ENCODE results near the gene TLCD3A. TPM values are rescaled to one million over a fixed set of nuclear protein-coding genes. Genes with fewer than 3 reads are reported as not detected.

TLCD3A gene
- total and polyA plus RNA-seq, 2 of the 4 experiments (the other 2 are of a cell fraction) = 15.2 to 35.0 TPM

- no peaks in the 10 kb centered on the region for H3K9me3 ChIP-seq (ENCODE audit: control insufficient read depth, insufficient read depth, low read length)
- H2AFZ ChIP-seq (replicated peaks; ENCODE audit: low read length, poor library complexity) = no peak overlapping the region
- H3K4me1 ChIP-seq (ENCODE audit: control insufficient read depth, insufficient read depth, low read length) = peaks cover 7% of the 10 kb centered on the region
- no peak overlapping the region for H2BK20ac ChIP-seq (ENCODE audit: low read depth, low read length)
- H2BK15ac ChIP-seq (ENCODE audit: low read depth, low read length) = no peak overlapping the region
- no peak overlapping the region for H3K18ac ChIP-seq (ENCODE audit: low read depth, low read length)
- POLR2A ChIA-PET (ENCODE audit: unreplicated experiment) = no interaction called here
- CTCF ChIA-PET = no interaction called here
- H4K20me1 ChIP-seq (ENCODE audit: insufficient read depth, low read length) = peaks cover 4% of the 10 kb centered on the region; the same call in 1 of the 2 replicates
- TF ChIP-seq RFX5 (IDR thresholded peaks at IDR 0.05; ENCODE audit: low read depth, low read length) (no peak), ELK1 (IDR thresholded peaks at IDR 0.05; ENCODE audit: borderline replicate concordance, low read depth, low read length) (no peak), NFE2L2 (IDR thresholded peaks at IDR 0.05; ENCODE audit: low read depth, low read length) (no peak), CTCF (conservative IDR thresholded peaks at IDR 0.05; ENCODE audit: low read depth, low read length) (no peak), BHLHE40 (IDR thresholded peaks at IDR 0.05; ENCODE audit: low read depth, low read length) (no peak), CHD1 (IDR thresholded peaks at IDR 0.05; ENCODE audit: low read depth, low read length) (no peak), MAZ (IDR thresholded peaks at IDR 0.05; ENCODE audit: borderline replicate concordance, low read depth, low read length) (no peak), USF2 (IDR thresholded peaks at IDR 0.05; ENCODE audit: low read depth, low read length) (no peak), FOS (IDR thresholded peaks at IDR 0.05; ENCODE audit: low read depth, low read length) (no peak), MAFK (IDR thresholded peaks at IDR 0.05; ENCODE audit: low read depth, low read length) (no peak), SMC3 (IDR thresholded peaks at IDR 0.05; ENCODE audit: low read depth, low read length) (no peak), RAD21 (IDR thresholded peaks at IDR 0.05; ENCODE audit: low read length) (no peak), CEBPB (IDR thresholded peaks at IDR 0.05; ENCODE audit: low read depth, low read length) (no peak)
- H3K4me2 ChIP-seq (ENCODE audit: low read depth, low read length) = no peak overlapping the region
- no peaks in the 10 kb centered on the region for H3K36me3 ChIP-seq (ENCODE audit: control insufficient read depth, insufficient read depth, low read length)
- H3K23ac ChIP-seq (ENCODE audit: low read depth, low read length) = no peak overlapping the region
- H3K4me3 ChIP-seq (ENCODE audit: insufficient read depth, low read depth, low read length) = no peak overlapping the region
- no peak overlapping the region for H4K91ac ChIP-seq (ENCODE audit: insufficient read depth, low read depth, low read length)
- H2BK5ac ChIP-seq (ENCODE audit: low read depth, low read length, poor library complexity, severe bottlenecking) = no peak overlapping the region
- WGBS, 2 experiments (ENCODE audit: extremely low coverage in 2 of 2, insufficient read length in 1 of 2) = 100% methylated on average over 4 of the region's 12 CpGs; no CpG with 5 or more reads in 1 of the 2 experiments
- dilution Hi-C loops (cut with HindIII; ENCODE audit: low sequenced_read_pairs, unreplicated experiment) = no loop called here
- peaks cover 0 to 24% of the 10 kb centered on the region in 2 experiments; a peak in 3 of 4 replicates for H3K79me1 ChIP-seq (ENCODE audit: low read depth in 1 of 2, low read length in 2 of 2)
- no peak overlapping the region for H2AK9ac ChIP-seq (replicated peaks; ENCODE audit: low read depth, low read length, poor library complexity)
- H3K9me1 ChIP-seq (ENCODE audit: insufficient read depth, low read length) = peaks cover 12% of the 10 kb centered on the region
- no peak for DNase-seq
- H4K5ac ChIP-seq (ENCODE audit: low read depth, low read length) = no peak overlapping the region
- BruUV-seq (replicated peaks) = no TSS peak
- in situ Hi-C loops (cut with MboI; ENCODE audit: low sequenced_read_pairs) = no loop called here
- intact Hi-C loops (cut with micrococcal nuclease) = no loop called here
- H3K27me3 ChIP-seq (ENCODE audit: control insufficient read depth, insufficient read depth, low read length) = no peaks in the 10 kb centered on the region
- no peak overlapping the region for H3K56ac ChIP-seq (ENCODE audit: extremely low read depth, insufficient read depth, low read length)
- no peak overlapping the region for H4K8ac ChIP-seq (ENCODE audit: low read depth in 2 of 2, low read length in 2 of 2)
- no peak overlapping the region for H3K9ac ChIP-seq (ENCODE audit: low read depth, low read length)
- no peak overlapping the region for H2BK120ac ChIP-seq (ENCODE audit: low read depth, low read length)
- H3K4ac ChIP-seq (ENCODE audit: low read depth, low read length) = no peak overlapping the region
- no peak for ATAC-seq (ENCODE audit: low read depth)
- no peak overlapping the region for H2AK5ac ChIP-seq (ENCODE audit: low read depth, low read length)
- H3K27ac ChIP-seq (ENCODE audit: insufficient read depth, low read length) = no peak overlapping the region
- no peak overlapping the region for H3K14ac ChIP-seq (replicated peaks; ENCODE audit: low read depth, low read length)
These were observed 6.7 kb upstream of the TLCD3A start for GRCh38 chr17:725746-726145.
